ENCODE results near the gene RPGRIP1.
"Not testable (repeated sequence)": the region's sequence is repeated elsewhere in the genome, so short reads cannot be mapped to it uniquely, and the experiment has no call there.

DNA sequence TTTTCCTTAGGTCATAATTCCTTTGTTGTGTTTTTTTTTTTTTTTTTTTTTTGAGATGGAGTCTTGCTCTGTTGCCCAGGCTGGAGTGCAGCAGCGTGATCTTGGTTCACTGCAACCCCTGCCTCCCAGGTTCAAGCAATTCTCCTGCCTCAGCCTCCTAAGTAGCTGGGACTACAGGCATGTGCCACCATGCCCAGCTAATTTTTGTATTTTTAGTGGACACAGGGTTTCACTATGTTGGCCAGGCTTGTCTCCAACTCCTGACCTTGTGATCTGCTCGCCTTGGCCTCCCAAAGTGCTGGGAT, 22.9 kb downstream of the RPGRIP1 start:
- TF ChIP-seq, protein P1, sequence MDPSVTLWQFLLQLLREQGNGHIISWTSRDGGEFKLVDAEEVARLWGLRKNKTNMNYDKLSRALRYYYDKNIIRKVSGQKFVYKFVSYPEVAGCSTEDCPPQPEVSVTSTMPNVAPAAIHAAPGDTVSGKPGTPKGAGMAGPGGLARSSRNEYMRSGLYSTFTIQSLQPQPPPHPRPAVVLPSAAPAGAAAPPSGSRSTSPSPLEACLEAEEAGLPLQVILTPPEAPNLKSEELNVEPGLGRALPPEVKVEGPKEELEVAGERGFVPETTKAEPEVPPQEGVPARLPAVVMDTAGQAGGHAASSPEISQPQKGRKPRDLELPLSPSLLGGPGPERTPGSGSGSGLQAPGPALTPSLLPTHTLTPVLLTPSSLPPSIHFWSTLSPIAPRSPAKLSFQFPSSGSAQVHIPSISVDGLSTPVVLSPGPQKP (CRISPR knock-in tag; IDR thresholded peaks at IDR 0.05), result not testable (repeated sequence)
- TF ChIP-seq, protein P2, sequence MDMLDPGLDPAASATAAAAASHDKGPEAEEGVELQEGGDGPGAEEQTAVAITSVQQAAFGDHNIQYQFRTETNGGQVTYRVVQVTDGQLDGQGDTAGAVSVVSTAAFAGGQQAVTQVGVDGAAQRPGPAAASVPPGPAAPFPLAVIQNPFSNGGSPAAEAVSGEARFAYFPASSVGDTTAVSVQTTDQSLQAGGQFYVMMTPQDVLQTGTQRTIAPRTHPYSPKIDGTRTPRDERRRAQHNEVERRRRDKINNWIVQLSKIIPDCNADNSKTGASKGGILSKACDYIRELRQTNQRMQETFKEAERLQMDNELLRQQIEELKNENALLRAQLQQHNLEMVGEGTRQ (CRISPR knock-in tag; IDR thresholded peaks at IDR 0.05), result not testable (repeated sequence)
- TF ChIP-seq, protein P3, sequence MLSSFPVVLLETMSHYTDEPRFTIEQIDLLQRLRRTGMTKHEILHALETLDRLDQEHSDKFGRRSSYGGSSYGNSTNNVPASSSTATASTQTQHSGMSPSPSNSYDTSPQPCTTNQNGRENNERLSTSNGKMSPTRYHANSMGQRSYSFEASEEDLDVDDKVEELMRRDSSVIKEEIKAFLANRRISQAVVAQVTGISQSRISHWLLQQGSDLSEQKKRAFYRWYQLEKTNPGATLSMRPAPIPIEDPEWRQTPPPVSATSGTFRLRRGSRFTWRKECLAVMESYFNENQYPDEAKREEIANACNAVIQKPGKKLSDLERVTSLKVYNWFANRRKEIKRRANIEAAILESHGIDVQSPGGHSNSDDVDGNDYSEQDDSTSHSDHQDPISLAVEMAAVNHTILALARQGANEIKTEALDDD (IDR thresholded peaks at IDR 0.05), result not testable (repeated sequence)
- not testable (repeated sequence) for TF ChIP-seq FOS (IDR thresholded peaks at IDR 0.05; ENCODE audit: extremely low read depth, insufficient read length); E2F6 (IDR thresholded peaks at IDR 0.05; ENCODE audit: borderline replicate concordance in 1 of 2, extremely low read depth in 1 of 2, insufficient read depth in 1 of 2, insufficient read length in 1 of 2, low read depth in 1 of 2, low read length in 1 of 2, poor library complexity in 1 of 2, severe bottlenecking in 1 of 2); SAFB (IDR thresholded peaks at IDR 0.05; ENCODE audit: borderline replicate concordance, low read depth, low read length); ZNF561 (CRISPR knock-in tag; conservative IDR thresholded peaks at IDR 0.05); PHF8 (IDR thresholded peaks at IDR 0.05; ENCODE audit: borderline replicate concordance, low read length); NR2C2 (CRISPR knock-in tag; IDR thresholded peaks at IDR 0.05); NR2C2 (tag; IDR thresholded peaks at IDR 0.05); IFI16 (CRISPR knock-in tag; IDR thresholded peaks at IDR 0.05)
- TF ChIP-seq, protein P4, sequence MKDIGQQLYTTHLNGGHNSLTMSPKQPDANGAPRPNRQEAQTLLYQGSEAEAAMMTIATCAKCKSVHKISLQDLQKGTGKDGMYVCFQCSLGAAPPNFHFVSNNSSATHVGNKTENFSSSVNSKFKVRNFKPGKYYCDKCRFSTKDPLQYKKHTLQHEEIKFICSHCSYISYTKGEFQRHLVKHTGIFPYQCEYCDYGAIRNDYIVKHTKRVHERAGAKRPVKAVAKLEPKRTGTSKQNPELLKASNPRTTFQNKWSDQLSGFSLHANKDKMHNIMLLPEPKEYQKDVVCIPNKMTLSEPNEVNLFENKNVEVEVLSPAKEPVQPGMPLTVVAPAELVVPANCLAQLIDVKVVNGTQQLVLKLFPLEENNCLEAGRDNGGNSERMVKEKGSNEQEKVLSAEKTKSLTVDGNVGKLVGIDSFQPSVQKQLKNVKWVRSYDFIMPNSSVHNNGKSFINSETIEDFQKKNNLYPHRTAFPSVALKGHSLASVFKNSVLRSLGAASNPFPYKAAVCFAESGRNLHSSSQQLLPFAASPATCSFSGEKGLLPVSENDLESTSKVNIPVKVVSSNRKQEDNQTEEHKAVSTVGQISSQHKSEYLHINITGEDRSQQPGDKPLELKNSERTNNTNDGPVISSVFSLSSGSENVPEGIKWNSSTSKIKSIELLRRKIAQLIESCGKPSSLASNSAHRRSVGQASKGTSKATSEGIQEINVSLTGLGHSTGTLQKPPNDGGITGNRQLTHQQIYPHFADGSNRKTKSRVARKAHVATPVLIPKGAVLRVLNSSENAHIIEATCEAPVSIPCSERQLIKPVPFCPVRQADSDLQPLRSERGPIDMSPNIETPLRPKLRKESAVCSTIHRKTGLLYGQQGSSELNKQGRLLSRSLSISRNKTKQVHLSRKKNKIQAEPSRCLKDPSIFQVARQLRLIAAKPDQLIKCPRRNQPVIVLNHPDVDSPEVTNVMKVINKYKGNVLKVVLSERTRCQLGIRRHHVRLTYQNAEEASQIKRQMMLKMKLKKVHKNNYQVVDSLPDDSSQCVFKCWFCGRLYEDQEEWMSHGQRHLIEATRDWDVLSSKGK (CRISPR knock-in tag; IDR thresholded peaks at IDR 0.05), result not testable (repeated sequence)
